ENCODE results near the gene MAB21L3. TPM values are rescaled to one million over a fixed set of nuclear protein-coding genes. Genes with fewer than 3 reads are reported as not detected.

MAB21L3 gene
- total and polyA plus RNA-seq, 4 donors: 0.13 to 0.42 (median 0.26) TPM

GRCh38 chr1:116164150-116164549 is 53.0 kb downstream of the MAB21L3 start:
- H3K36me3 ChIP-seq (ENCODE audit: control insufficient read depth in 4 of 4, insufficient read depth in 3 of 4, low read depth in 1 of 4, low read length in 3 of 4): no peaks in the 10 kb centered on the region
- H3K27ac ChIP-seq (ENCODE audit: low read depth in 1 of 2, low read length in 2 of 2): no peak overlapping the region
- WGBS: 72% methylated on average over 2 of the region's 2 CpGs
- H3K9me3 ChIP-seq (ENCODE audit: control insufficient read depth in 4 of 4, low read length in 3 of 4): no peaks in the 10 kb centered on the region
- TF ChIP-seq HNF4A (conservative IDR thresholded peaks at IDR 0.05) (no peak), EGR1 (IDR thresholded peaks at IDR 0.05; ENCODE audit: low read depth in 2 of 2) (no peak), FOXA2 (IDR thresholded peaks at IDR 0.05) (no peak), HNF4G (IDR thresholded peaks at IDR 0.05) (no peak), ZBTB33 (IDR thresholded peaks at IDR 0.05) (no peak), GABPA (IDR thresholded peaks at IDR 0.05 in 1 of 2, conservative IDR thresholded peaks at IDR 0.05 in 1 of 2) (no peak), CTCF (IDR thresholded peaks at IDR 0.05; ENCODE audit: low read depth, low read length, missing input control) (no peak), TAF1 (conservative IDR thresholded peaks at IDR 0.05) (no peak), RXRA (IDR thresholded peaks at IDR 0.05) (no peak)
- TF ChIP-seq, protein P1, sequence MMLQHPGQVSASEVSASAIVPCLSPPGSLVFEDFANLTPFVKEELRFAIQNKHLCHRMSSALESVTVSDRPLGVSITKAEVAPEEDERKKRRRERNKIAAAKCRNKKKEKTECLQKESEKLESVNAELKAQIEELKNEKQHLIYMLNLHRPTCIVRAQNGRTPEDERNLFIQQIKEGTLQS (IDR thresholded peaks at IDR 0.05): no peak
- no peak overlapping the region for H3K4me3 ChIP-seq (ENCODE audit: low read depth in 1 of 3, low read length in 3 of 3)
- no peak overlapping the region for H3K9ac ChIP-seq (ENCODE audit: low read depth in 1 of 2, low read length in 2 of 2)
- peaks cover 0 to 14% (median 4%) of the 10 kb centered on the region in 4 donors for H3K4me1 ChIP-seq (ENCODE audit: control insufficient read depth in 4 of 4, insufficient read depth in 4 of 4, low read length in 3 of 4)
- DNase-seq (ENCODE audit: low spot score): no peak
- no peaks in the 10 kb centered on the region for H3K27me3 ChIP-seq (ENCODE audit: control insufficient read depth in 4 of 4, insufficient read depth in 4 of 4, low read length in 3 of 4)

- 80% methylated on average over 4 of the region's 4 CpGs for WGBS
- Histone ChIP-seq H3K9ac (ENCODE audit: low read depth in 1 of 2, low read length in 2 of 2) (no peak overlapping the region), H3K4me3 (ENCODE audit: low read depth in 1 of 3, low read length in 3 of 3) (no peak overlapping the region), H3K36me3 (ENCODE audit: control insufficient read depth in 4 of 4, insufficient read depth in 3 of 4, low read depth in 1 of 4, low read length in 3 of 4) (no peaks in the 10 kb centered on the region), H3K27ac (ENCODE audit: low read depth in 1 of 2, low read length in 2 of 2) (no peak overlapping the region), H3K27me3 (ENCODE audit: control insufficient read depth in 4 of 4, insufficient read depth in 4 of 4, low read length in 3 of 4) (no peaks in the 10 kb centered on the region), H3K4me1 (ENCODE audit: control insufficient read depth in 4 of 4, insufficient read depth in 4 of 4, low read length in 3 of 4) (peaks cover 0 to 14% (median 4%) of the 10 kb centered on the region in 4 donors), H3K9me3 (ENCODE audit: control insufficient read depth in 4 of 4, low read length in 3 of 4) (no peaks in the 10 kb centered on the region)
- DNase-seq (ENCODE audit: low spot score): no peak
- no peak for TF ChIP-seq FOXA2 (IDR thresholded peaks at IDR 0.05)
- TF ChIP-seq SP1 (IDR thresholded peaks at IDR 0.05): no peak
- TF ChIP-seq TAF1 (conservative IDR thresholded peaks at IDR 0.05): no peak
- no peak for TF ChIP-seq ZBTB33 (IDR thresholded peaks at IDR 0.05)
- no peak for TF ChIP-seq MAX (IDR thresholded peaks at IDR 0.05)
- no peak for TF ChIP-seq GABPA (IDR thresholded peaks at IDR 0.05 in 1 of 2, conservative IDR thresholded peaks at IDR 0.05 in 1 of 2)
- no peak for TF ChIP-seq HNF4G (IDR thresholded peaks at IDR 0.05)
- TF ChIP-seq RAD21 (IDR thresholded peaks at IDR 0.05): no peak
- no peak for TF ChIP-seq CTCF (IDR thresholded peaks at IDR 0.05; ENCODE audit: low read depth, low read length, missing input control)
- TF ChIP-seq FOXA1 (IDR thresholded peaks at IDR 0.05): no peak
- TF ChIP-seq HNF4A (conservative IDR thresholded peaks at IDR 0.05): no peak
- TF ChIP-seq YY1 (IDR thresholded peaks at IDR 0.05): no peak
- TF ChIP-seq, protein P1 (IDR thresholded peaks at IDR 0.05): no peak
- TF ChIP-seq RXRA (IDR thresholded peaks at IDR 0.05): no peak
- no peak for TF ChIP-seq NR2F2 (IDR thresholded peaks at IDR 0.05)
- TF ChIP-seq REST (IDR thresholded peaks at IDR 0.05): no peak
- no peak for TF ChIP-seq EGR1 (IDR thresholded peaks at IDR 0.05; ENCODE audit: low read depth in 2 of 2)
Observed at GRCh38 chr1:116164604-116165368, 53.6 kb downstream of the MAB21L3 start.
